K562 (cell line): ENCODE results near the gene MUCL3. TPM values are rescaled to one million over a fixed set of nuclear protein-coding genes. Genes with fewer than 3 reads are reported as not detected.

Experiments used
- ATAC-seq: fragments of 200-7000 bp; cut with Tn5 transposase; 3 replicates; pipeline ENCODE4 v1.9.1; 2020; ENCODE audit warnings: moderate library complexity
- BruUV-seq: library from RNA; stranded (reverse); fragments of 400-500 nt; replicated peaks from 2 replicates; lab custom pipeline; 2021; lab: Mats Ljungman, UMichigan
- CTCF ChIA-PET: fragments of 300-600 bp; formaldehyde crosslinking; extraction: SDS; loops from one replicate; lab custom pipeline; 2021; ENCODE audit warnings: low intra/inter-chr PET ratio; lab: Yijun Ruan, JAX
- POLR2A ChIA-PET: fragments of 300-600, 350-650 bp; sonication (Branson Sonifier 250); formaldehyde crosslinking; extraction: SDS; loops from one replicate; lab custom pipeline; 2021; ENCODE audit warnings: antibody characterized with exemption, inconsistent platforms; lab: Yijun Ruan, JAX
- DNase-seq, 4 experiments: peaks; one replicate each; pipeline versions ENCODE4 v3.0.0 to v3.0.0-alpha.2; 2011 to 2018; ENCODE audit warnings: low spot score in 3 of 4, mixed read lengths in 3 of 4; ENCODE audit errors: extremely low read depth in 1 of 4
- FAIRE-seq: peaks from 2 replicates; lab custom pipeline; 2011; peaks lifted over from hg19 to GRCh38; lab: Jason Lieb, UNC
- H2AFZ ChIP-seq: 2 replicates; pipeline ENCODE4 v1.6.0; 2011; ENCODE audit warnings: low read depth, low read length, control low read depth, inconsistent platforms
- H3K27ac ChIP-seq: fragments of 200-600 bp; 3 replicates; pipeline ENCODE4 v1.8.0; 2011; ENCODE audit warnings: low read depth, mild to moderate bottlenecking, control low read depth, inconsistent platforms, low read length, moderate library complexity, mixed read lengths; ENCODE audit errors: extremely low read depth
- H3K27me3 ChIP-seq, 2 experiments: fragments of 300-600 bp in 1 of 2; 2 replicates in 1 of 2; 3 replicates in 1 of 2; pipeline versions ENCODE4 v1.6.0 to v1.8.0; 2011; ENCODE audit warnings: inconsistent platforms in 2 of 2, low read length in 2 of 2, mild to moderate bottlenecking in 1 of 2, mixed read lengths in 1 of 2, moderate library complexity in 1 of 2; ENCODE audit not compliant: control insufficient read depth in 2 of 2, insufficient read depth in 2 of 2
- H3K36me3 ChIP-seq: fragments of 300-600 bp; 3 replicates; pipeline ENCODE4 v1.8.0; 2011; ENCODE audit warnings: mild to moderate bottlenecking, low read length, inconsistent platforms; ENCODE audit not compliant: control insufficient read depth, insufficient read depth
- H3K4me1 ChIP-seq, 2 experiments: fragments of 200-600 bp in 1 of 2; replicated peaks in 1 of 2; 2 replicates in 1 of 2; 3 replicates in 1 of 2; pipeline versions ENCODE4 v1.5.1 to v1.8.0; 2011; ENCODE audit warnings: inconsistent platforms in 2 of 2, low read length in 2 of 2, mild to moderate bottlenecking in 1 of 2, mixed read lengths in 1 of 2, moderate library complexity in 1 of 2; ENCODE audit not compliant: control insufficient read depth in 2 of 2, insufficient read depth in 2 of 2
- H3K4me2 ChIP-seq: 2 replicates; pipeline ENCODE4 v1.6.1; 2011; ENCODE audit warnings: low read length, control low read depth, inconsistent platforms, mixed read lengths; ENCODE audit not compliant: insufficient read depth
- H3K4me3 ChIP-seq: fragments of 200-600 bp; sonication (generic), shearing (Covaris generic); 2 replicates; pipeline ENCODE4 v1.5.1; 2016; ENCODE audit warnings: control low read depth, inconsistent platforms
- H3K79me2 ChIP-seq: fragments of 200-600 bp; 3 replicates; pipeline ENCODE4 v1.8.0; 2011; ENCODE audit warnings: low read length, inconsistent platforms; ENCODE audit not compliant: control insufficient read depth, insufficient read depth
- H3K9ac ChIP-seq, 2 experiments: 2 replicates each; pipeline versions ENCODE4 v1.6.0 to v1.6.1; 2011; ENCODE audit warnings: low read depth in 2 of 2, low read length in 2 of 2, control low read depth in 1 of 2, inconsistent platforms in 1 of 2, mild to moderate bottlenecking in 1 of 2, mixed read lengths in 1 of 2; ENCODE audit not compliant: insufficient read depth in 1 of 2
- H3K9me1 ChIP-seq: one replicate; pipeline ENCODE4 v1.6.0; 2011; ENCODE audit warnings: inconsistent platforms, mild to moderate bottlenecking, low read length, moderate library complexity; ENCODE audit not compliant: control insufficient read depth, insufficient read depth
- H3K9me3 ChIP-seq: replicated peaks from 2 replicates; pipeline ENCODE4 v1.5.1; 2011; ENCODE audit warnings: low read depth, low read length, inconsistent platforms; ENCODE audit not compliant: control insufficient read depth, insufficient read depth
- H4K20me1 ChIP-seq: replicated peaks from 2 replicates; pipeline ENCODE4 v1.6.1; 2011; ENCODE audit warnings: low read length, inconsistent platforms, mixed read lengths; ENCODE audit not compliant: control insufficient read depth, insufficient read depth
- ATF4 ChIP-seq: fragments of 450-650 bp; formaldehyde crosslinking; IDR thresholded peaks from 2 replicates; pipeline ENCODE4 v1.4.0; 2022; ENCODE audit warnings: mild to moderate bottlenecking, moderate library complexity
- MAX ChIP-seq: sonication (generic); formaldehyde crosslinking; IDR thresholded peaks from 2 replicates; pipeline ENCODE4 v1.9.0; 2022; ENCODE audit warnings: mild to moderate bottlenecking, missing genetic modification reagents
- MIER1 ChIP-seq: fragments of 450-650 bp; IDR thresholded peaks from 2 replicates; pipeline ENCODE4 v1.6.1; 2016; ENCODE audit warnings: antibody characterized with exemption, mild to moderate bottlenecking, low read depth
- SAFB ChIP-seq: fragments of 200-400 bp; formaldehyde crosslinking; IDR thresholded peaks from 2 replicates; pipeline ENCODE4 v1.6.1; 2017; ENCODE audit warnings: low read depth, low read length, borderline replicate concordance
- WGBS: fragments of 100-300 bp; shearing (Covaris generic); methylation state at CpG from one replicate; pipeline ENCODE4 v1.1.6; 2016; ENCODE audit warnings: low coverage, mixed read lengths; ENCODE audit not compliant: insufficient coverage; ENCODE audit errors: missing lambda C conversion rate; 5-methylcytosine and 5-hydroxymethylcytosine counted together
- in situ Hi-C: fragments of 300-500 bp; cut with MboI; formaldehyde crosslinking; loops from 4 replicates; pipeline ENCODE4 v1.15.0; 2018; ENCODE audit warnings: inconsistent platforms, mixed read lengths
- intact Hi-C: fragments of 100-400 bp; cut with micrococcal nuclease; formaldehyde crosslinking; loops from 2 replicates; pipeline ENCODE4 v1.14.2; 2022
- polyA plus RNA-seq, 8 experiments: library from polyadenylated mRNA; depleted of rRNA in 4 of 8; stranded (reverse) in 5 of 8; unstranded in 3 of 8; fragments of >200 nt; fragmentation: Nextera tagmentation in 2 of 8; fragmentation: Illumina TruSeq in 1 of 8; extraction: Ambion mirVana in 2 of 8; extraction: Trizol in 1 of 8; gene quantifications; 2 replicates each; pipeline versions ENCODE4 v1.2.1 to v1.2.3, GENCODE V29; 2011 to 2014; ENCODE audit warnings: inconsistent platforms in 1 of 8, missing spikeins in 1 of 8
- total RNA-seq, 7 experiments: library from RNA; depleted of rRNA in 6 of 7; stranded (reverse); fragments of >200 nt in 6 of 7; fragmentation: Illumina TruSeq in 2 of 7; extraction: Trizol in 2 of 7; gene quantifications; 2 replicates each; pipeline versions ENCODE4 v1.2.1 to v1.2.3, GENCODE V29; 2011 to 2021; ENCODE audit warnings: low replicate concordance in 1 of 7
- TF ChIP-seq, protein P1 (sequence below), 3 experiments: IDR thresholded peaks in 2 of 3; conservative IDR thresholded peaks in 1 of 3; 2 replicates each; pipeline ENCODE4 v1.5.1; 2011 to 2012; ENCODE audit warnings: low read length in 3 of 3, mild to moderate bottlenecking in 3 of 3, control low read depth in 2 of 3, improper control_type of control experiment in 1 of 3, inconsistent platforms in 1 of 3, low read depth in 1 of 3, mixed read lengths in 1 of 3, moderate library complexity in 1 of 3; ENCODE audit not compliant: insufficient read depth in 2 of 3

MUCL3 gene
- total and polyA plus RNA-seq, 9 of the 15 experiments (the other 6 are each of a cell fraction or from before 2014, with no cell fraction given) = 0.07 TPM; not detected in 8

DNA sequence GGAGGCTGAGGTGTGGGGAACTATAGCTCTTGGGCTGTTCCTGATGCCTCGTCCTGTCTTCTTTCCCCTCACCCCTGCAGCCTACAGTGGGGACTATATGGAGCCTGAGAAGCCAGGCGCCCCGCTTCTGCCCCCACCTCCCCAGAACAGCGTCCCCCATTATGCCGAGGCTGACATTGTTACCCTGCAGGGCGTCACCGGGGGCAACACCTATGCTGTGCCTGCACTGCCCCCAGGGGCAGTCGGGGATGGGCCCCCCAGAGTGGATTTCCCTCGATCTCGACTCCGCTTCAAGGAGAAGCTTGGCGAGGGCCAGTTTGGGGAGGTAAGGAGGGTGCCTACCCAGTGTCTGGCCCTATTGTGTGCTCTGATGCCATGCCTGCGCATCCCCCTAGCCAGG is 44.2 kb upstream of the MUCL3 start (continued):
- no peak for TF ChIP-seq ATF4 (CRISPR knock-in tag)
- TF ChIP-seq MIER1 = no peak

DNA sequence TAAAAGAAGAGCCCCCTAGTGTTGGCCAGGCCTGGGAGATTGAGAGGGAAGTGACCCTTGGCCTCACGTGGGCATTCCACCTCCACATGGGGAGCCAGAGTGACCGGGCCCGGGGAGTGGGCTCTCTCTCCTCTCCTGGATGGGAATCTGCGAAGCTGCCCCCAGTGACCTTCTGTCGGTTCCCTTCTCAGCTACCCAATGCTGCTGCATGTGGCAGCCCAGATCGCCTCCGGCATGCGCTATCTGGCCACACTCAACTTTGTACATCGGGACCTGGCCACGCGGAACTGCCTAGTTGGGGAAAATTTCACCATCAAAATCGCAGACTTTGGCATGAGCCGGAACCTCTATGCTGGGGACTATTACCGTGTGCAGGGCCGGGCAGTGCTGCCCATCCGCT is 42.9 kb upstream of the MUCL3 start:
- no peaks in the 10 kb centered on the region for H3K9me3 ChIP-seq
- BruUV-seq = no TSS peak
- H3K4me3 ChIP-seq = no peak overlapping the region
- peaks cover 60% of the 10 kb centered on the region; the same call in 2 of the 3 replicates for H3K36me3 ChIP-seq
- H3K9me1 ChIP-seq = no peaks in the 10 kb centered on the region
- no peak for TF ChIP-seq SAFB
- no peak for TF ChIP-seq MAX (CRISPR knock-in tag)
- TF ChIP-seq, protein P1, sequence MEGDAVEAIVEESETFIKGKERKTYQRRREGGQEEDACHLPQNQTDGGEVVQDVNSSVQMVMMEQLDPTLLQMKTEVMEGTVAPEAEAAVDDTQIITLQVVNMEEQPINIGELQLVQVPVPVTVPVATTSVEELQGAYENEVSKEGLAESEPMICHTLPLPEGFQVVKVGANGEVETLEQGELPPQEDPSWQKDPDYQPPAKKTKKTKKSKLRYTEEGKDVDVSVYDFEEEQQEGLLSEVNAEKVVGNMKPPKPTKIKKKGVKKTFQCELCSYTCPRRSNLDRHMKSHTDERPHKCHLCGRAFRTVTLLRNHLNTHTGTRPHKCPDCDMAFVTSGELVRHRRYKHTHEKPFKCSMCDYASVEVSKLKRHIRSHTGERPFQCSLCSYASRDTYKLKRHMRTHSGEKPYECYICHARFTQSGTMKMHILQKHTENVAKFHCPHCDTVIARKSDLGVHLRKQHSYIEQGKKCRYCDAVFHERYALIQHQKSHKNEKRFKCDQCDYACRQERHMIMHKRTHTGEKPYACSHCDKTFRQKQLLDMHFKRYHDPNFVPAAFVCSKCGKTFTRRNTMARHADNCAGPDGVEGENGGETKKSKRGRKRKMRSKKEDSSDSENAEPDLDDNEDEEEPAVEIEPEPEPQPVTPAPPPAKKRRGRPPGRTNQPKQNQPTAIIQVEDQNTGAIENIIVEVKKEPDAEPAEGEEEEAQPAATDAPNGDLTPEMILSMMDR (IDR thresholded peaks at IDR 0.05 in 2 of 3, conservative IDR thresholded peaks at IDR 0.05 in 1 of 3; ENCODE audit: insufficient read depth in 2 of 3, low read depth in 1 of 3, low read length in 3 of 3) = peak in 2 of 3 experiments; percentile 19 to 20; a peak in 1 of 6 replicates
- FAIRE-seq (no peak), ATAC-seq (no peak), DNase-seq (no peak)
- no peak overlapping the region for H2AFZ ChIP-seq
- POLR2A ChIA-PET = interaction anchor here (1.9 to 2.5 kb wide), 2 partner anchors 8 to 10 kb away, joined by 4 to 10 read pairs; partner anchors contain the start of gene GTF2H4
- no peak overlapping the region for H3K9ac ChIP-seq
- WGBS = 89% methylated on average over 15 of the region's 16 CpGs
- intact Hi-C loops (no loop called here), in situ Hi-C loops (no loop called here)
- no peak overlapping the region for H3K27ac ChIP-seq
- H3K4me1 ChIP-seq = peaks cover 0 to 11% of the 10 kb centered on the region in 2 experiments; a peak in 1 of 5 replicates
- H3K27me3 ChIP-seq = no peaks in the 10 kb centered on the region
- no peaks in the 10 kb centered on the region; the same call in 1 of the 2 replicates for H4K20me1 ChIP-seq
- no peak overlapping the region for H3K4me2 ChIP-seq
- CTCF ChIA-PET = no interaction called here
- no peaks in the 10 kb centered on the region for H3K79me2 ChIP-seq
